SK-N-SH (cell line): ENCODE results near the gene INSRR. TPM values are rescaled to one million over a fixed set of nuclear protein-coding genes. Genes with fewer than 3 reads are reported as not detected.

ENCODE experiments used
- CTCF ChIA-PET: fragments of 300-600, 350-600 bp; formaldehyde crosslinking; extraction: SDS; loops from one replicate; lab custom pipeline; 2021; lab: Yijun Ruan, JAX
- POLR2A ChIA-PET: fragments of 350-600 bp; sonication (Branson Sonifier 250); formaldehyde crosslinking; extraction: SDS; loops from one replicate; lab custom pipeline; 2020; ENCODE audit warnings: antibody characterized with exemption, inconsistent platforms; lab: Yijun Ruan, JAX
- DNase-seq: peaks from one replicate; pipeline ENCODE4 v3.0.0; 2012
- H2AFZ ChIP-seq: fragments of 200-600 bp; sonication (generic); 2 replicates; pipeline ENCODE4 v1.8.1; 2016; ENCODE audit warnings: antibody characterized with exemption, mild to moderate bottlenecking, low read depth
- H3F3A ChIP-seq: fragments of 200-600 bp; sonication (generic); replicated peaks from 2 replicates; pipeline ENCODE3; 2016; ENCODE audit warnings: antibody characterized with exemption, mild to moderate bottlenecking; ENCODE audit not compliant: insufficient read depth
- H3K27ac ChIP-seq, 2 experiments: fragments of 200-500 bp in 1 of 2; fragments of 200-600 bp in 1 of 2; sonication (Bioruptor generic) in 1 of 2; sonication (generic), shearing (Covaris generic) in 1 of 2; 2 replicates each; pipeline versions ENCODE4 v1.5.1 to v1.6.1; 2014 to 2016; ENCODE audit warnings: low read depth in 2 of 2, inconsistent platforms in 1 of 2, low read length in 1 of 2, mild to moderate bottlenecking in 1 of 2, mixed read lengths in 1 of 2
- H3K27me3 ChIP-seq: fragments of 200-600 bp; sonication (generic), shearing (Covaris generic); 2 replicates; pipeline ENCODE4 v1.6.1; 2016; ENCODE audit warnings: mixed run types; ENCODE audit not compliant: insufficient read depth
- H3K36me3 ChIP-seq, 2 experiments: fragments of 200-500 bp in 1 of 2; fragments of 200-600 bp in 1 of 2; sonication (Bioruptor generic) in 1 of 2; sonication (generic) in 1 of 2; replicated peaks in 1 of 2; 2 replicates each; pipeline versions ENCODE3 to v1.5.1; 2014 to 2016; ENCODE audit warnings: low read length in 1 of 2, mild to moderate bottlenecking in 1 of 2; ENCODE audit not compliant: insufficient read depth in 2 of 2, control insufficient read depth in 1 of 2
- H3K4me1 ChIP-seq, 2 experiments: fragments of 200-500 bp in 1 of 2; fragments of 200-600 bp in 1 of 2; sonication (Bioruptor generic) in 1 of 2; sonication (generic), shearing (Covaris generic) in 1 of 2; 2 replicates each; pipeline versions ENCODE4 v1.5.1 to v1.6.1; 2014 to 2016; ENCODE audit warnings: low read depth in 1 of 2, low read length in 1 of 2, mixed run types in 1 of 2; ENCODE audit not compliant: insufficient read depth in 2 of 2, control insufficient read depth in 1 of 2
- H3K4me2 ChIP-seq: fragments of 200-600 bp; sonication (generic), shearing (Covaris generic); 2 replicates; pipeline ENCODE4 v1.6.1; 2017; ENCODE audit warnings: mixed run types
- H3K4me3 ChIP-seq, 2 experiments: fragments of 200-500 bp in 1 of 2; fragments of 200-600 bp in 1 of 2; sonication (Bioruptor generic) in 1 of 2; sonication (generic), shearing (Covaris generic) in 1 of 2; 2 replicates each; pipeline versions ENCODE4 v1.5.1 to v1.8.1; 2014 to 2016; ENCODE audit warnings: low read depth in 2 of 2, inconsistent platforms in 1 of 2, low read length in 1 of 2, mild to moderate bottlenecking in 1 of 2, mixed read lengths in 1 of 2, moderate library complexity in 1 of 2
- H3K79me2 ChIP-seq: fragments of 200-600 bp; sonication (generic); 2 replicates; pipeline ENCODE4 v1.8.1; 2017; ENCODE audit warnings: mild to moderate bottlenecking; ENCODE audit not compliant: insufficient read depth
- H3K9ac ChIP-seq: fragments of 200-600 bp; sonication (generic); 2 replicates; pipeline ENCODE4 v1.6.1; 2017; ENCODE audit warnings: mixed run types
- H3K9me2 ChIP-seq: fragments of 200-600 bp; sonication (generic); 2 replicates; pipeline ENCODE4 v1.6.1; 2017; ENCODE audit warnings: mixed run types
- H3K9me3 ChIP-seq: fragments of 200-600 bp; sonication (generic); 2 replicates; pipeline ENCODE4 v1.6.1; 2017; ENCODE audit warnings: mixed run types, mild to moderate bottlenecking, moderate library complexity
- H4K20me1 ChIP-seq: fragments of 200-600 bp; sonication (generic); 2 replicates; pipeline ENCODE4 v1.6.1; 2017; ENCODE audit warnings: mild to moderate bottlenecking, mixed run types; ENCODE audit not compliant: insufficient read depth
- CHD2 ChIP-seq: fragments of 150-350 bp; IDR thresholded peaks from 2 replicates; pipeline ENCODE4 v1.6.1; 2018; ENCODE audit warnings: low read length; ENCODE audit not compliant: partially characterized antibody
- ELF1 ChIP-seq: IDR thresholded peaks from 2 replicates; pipeline ENCODE4 v1.4.0; 2012
- EP300 ChIP-seq, 2 experiments: IDR thresholded peaks; 2 replicates each; pipeline versions ENCODE4 v1.4.0 to v1.6.1; 2012; ENCODE audit warnings: borderline replicate concordance in 1 of 2, low read depth in 1 of 2, low read length in 1 of 2
- EZH2phosphoT487 ChIP-seq: fragments of 200-600 bp; sonication (generic); IDR thresholded peaks from 2 replicates; pipeline ENCODE4 v1.6.1; 2017; ENCODE audit warnings: low read depth, mixed run types, mild to moderate bottlenecking, antibody characterized with exemption, moderate library complexity, borderline replicate concordance
- FOSL2 ChIP-seq: IDR thresholded peaks from 2 replicates; pipeline ENCODE4 v1.4.0; 2012; ENCODE audit warnings: low read depth, mild to moderate bottlenecking, moderate library complexity, borderline replicate concordance
- FOXM1 ChIP-seq: IDR thresholded peaks from 2 replicates; pipeline ENCODE4 v1.4.0; 2012; ENCODE audit warnings: low read depth, mild to moderate bottlenecking
- GATA2 ChIP-seq: sonication (generic); formaldehyde crosslinking; IDR thresholded peaks from 2 replicates; pipeline ENCODE4 v1.5.0; 2020; ENCODE audit warnings: mild to moderate bottlenecking, missing genetic modification reagents
- JUND ChIP-seq: IDR thresholded peaks from 2 replicates; pipeline ENCODE4 v1.4.0; 2012
- MAX ChIP-seq: IDR thresholded peaks from 2 replicates; pipeline ENCODE4 v1.4.0; 2012; ENCODE audit warnings: low read depth
- MXI1 ChIP-seq: IDR thresholded peaks from 2 replicates; pipeline ENCODE4 v1.6.1; 2012; ENCODE audit warnings: mild to moderate bottlenecking, low read depth, low read length, improper control_type of control experiment
- PBX3 ChIP-seq: IDR thresholded peaks from 2 replicates; pipeline ENCODE4; 2012
- RAD21 ChIP-seq: IDR thresholded peaks from 2 replicates; pipeline ENCODE4 v1.6.1; 2012; ENCODE audit warnings: mild to moderate bottlenecking, low read length
- REST ChIP-seq: IDR thresholded peaks from 2 replicates; pipeline ENCODE4 v1.6.1; 2012; ENCODE audit warnings: mild to moderate bottlenecking, low read depth, low read length, moderate library complexity
- SIN3A ChIP-seq: IDR thresholded peaks from 2 replicates; pipeline ENCODE4 v1.6.1; 2012; ENCODE audit warnings: low read depth, mild to moderate bottlenecking, low read length, moderate library complexity, borderline replicate concordance
- USF1 ChIP-seq: IDR thresholded peaks from 2 replicates; pipeline ENCODE4 v1.4.0; 2012; ENCODE audit warnings: low read depth, borderline replicate concordance
- USF2 ChIP-seq: fragments of 150-350 bp; IDR thresholded peaks from 2 replicates; pipeline ENCODE4 v1.6.1; 2017; ENCODE audit warnings: antibody characterized with exemption, low read length, low read depth, borderline replicate concordance
- ZBTB33 ChIP-seq: IDR thresholded peaks from 2 replicates; pipeline ENCODE4 v1.4.0; 2012; ENCODE audit warnings: low read depth, borderline replicate concordance
- WGBS: methylation state at CpG from one replicate; pipeline ENCODE4 v1.1.6; 2017; ENCODE audit warnings: low lambda C conversion rate; 5-methylcytosine and 5-hydroxymethylcytosine counted together
- polyA plus RNA-seq, 3 experiments: library from polyadenylated mRNA; depleted of rRNA; stranded (reverse); fragments of >200 nt; gene quantifications; 2 replicates each; pipeline ENCODE4 v1.2.3, GENCODE V29; 2012

INSRR gene
- polyA plus RNA-seq, 1 of the 3 experiments (the other 2 are of a cell fraction), result 0.20 TPM

GRCh38 chr1:156858555-156858956, 361 bp downstream of the INSRR start:
- Histone ChIP-seq H3K27me3 (peaks cover 39% of the 10 kb centered on the region), H3K27ac (peak overlapping the region in 1 of 2 experiments; percentile 97; a peak in 2 of 4 replicates), H3K4me2 (no peak overlapping the region), H3K9me3 (no peaks in the 10 kb centered on the region), H2AFZ (no peak overlapping the region), H3K79me2 (no peaks in the 10 kb centered on the region), H4K20me1 (no peaks in the 10 kb centered on the region), H3F3A (peaks cover 4% of the 10 kb centered on the region), H3K9ac (no peak overlapping the region), H3K36me3 (no peaks in the 10 kb centered on the region), H3K9me2 (no peaks in the 10 kb centered on the region), H3K4me3 (peak overlapping the region in 1 of 2 experiments; percentile 1; a peak in 1 of 4 replicates), H3K4me1 (peaks cover 3 to 75% of the 10 kb centered on the region in 2 experiments; a peak in 2 of 4 replicates)
- peak; percentile 80 for DNase-seq
- ChIA-PET POLR2A (interaction anchor here (0.6 to 6.4 kb wide), 9 partner anchors 18 to 776 kb away, joined by 3 to 97 read pairs (median 6); partner anchors contain the start of gene MRPL24), CTCF (interaction anchor here (0.6 to 22.1 kb wide), 19 partner anchors 23 to 202 kb away, joined by 3 to 566 read pairs (median 22); partner anchors contain the start of genes ISG20L2, METTL25B, PEAR1 and PRCC)
- 36% methylated on average over 5 of the region's 5 CpGs for WGBS
- peak; percentile 67; the same call in 1 of the 2 replicates for TF ChIP-seq MXI1
- TF ChIP-seq EP300 (IDR thresholded peaks at IDR 0.05; ENCODE audit: borderline replicate concordance in 1 of 2, low read depth in 1 of 2, low read length in 1 of 2), result peak in 1 of 2 experiments; percentile 40; a peak in 1 of 4 replicates
- TF ChIP-seq CHD2, result peak; percentile 47
- TF ChIP-seq GATA2 (CRISPR knock-in tag), result peak; percentile 49
- TF ChIP-seq RAD21, result peak; percentile 14
- no peak for TF ChIP-seq FOSL2
- no peak for TF ChIP-seq REST
- TF ChIP-seq USF1, result no peak
- no peak for TF ChIP-seq SIN3A

- H4K20me1 ChIP-seq, result no peaks in the 10 kb centered on the region
- no peak overlapping the region for H2AFZ ChIP-seq
- H3K9me2 ChIP-seq, result no peaks in the 10 kb centered on the region
- peaks cover 4% of the 10 kb centered on the region for H3F3A ChIP-seq
- peaks cover 3 to 75% of the 10 kb centered on the region in 2 experiments; a peak in 3 of 4 replicates for H3K4me1 ChIP-seq
- no peaks in the 10 kb centered on the region for H3K9me3 ChIP-seq
- H3K4me3 ChIP-seq, result peak overlapping the region in 1 of 2 experiments; percentile 3; a peak in 1 of 4 replicates
- no peaks in the 10 kb centered on the region for H3K36me3 ChIP-seq
- peak overlapping the region in 1 of 2 experiments; percentile 97; a peak in 2 of 4 replicates for H3K27ac ChIP-seq
- H3K27me3 ChIP-seq, result peaks cover 39% of the 10 kb centered on the region
- 27% methylated on average over 2 of the region's 3 CpGs for WGBS
- H3K79me2 ChIP-seq, result no peaks in the 10 kb centered on the region
- no peak for DNase-seq
- no peak overlapping the region for H3K9ac ChIP-seq
- no peak overlapping the region for H3K4me2 ChIP-seq
- CTCF ChIA-PET, result interaction anchor here (0.8 to 22.1 kb wide), 15 partner anchors 9 to 173 kb away, joined by 3 to 566 read pairs (median 5); partner anchors contain the start of genes ISG20L2, METTL25B, PEAR1 and SH2D2A
- POLR2A ChIA-PET, result interaction anchor here (0.6 to 6.4 kb wide), 6 partner anchors 17 to 775 kb away, joined by 3 to 97 read pairs (median 4); partner anchors contain the start of gene MRPL24
- TF ChIP-seq USF2 (no peak), FOSL2 (no peak), MAX (no peak), ELF1 (no peak), ZBTB33 (no peak), PBX3 (no peak), FOXM1 (no peak), EZH2phosphoT487 (no peak), JUND (no peak), MXI1 (no peak; the same call in 1 of the 2 replicates), GATA2 (CRISPR knock-in tag) (no peak)
Observed at GRCh38 chr1:156857532-156857931, 1.4 kb downstream of the INSRR start.
